AG08396 (cell line): ENCODE data around the gene DYRK1A.

Source experiments
- DNase-seq: peaks from one replicate; pipeline ENCODE4 v3.0.0; 2012; ENCODE audit warnings: low spot score, mixed read lengths

DYRK1A gene

DNA sequence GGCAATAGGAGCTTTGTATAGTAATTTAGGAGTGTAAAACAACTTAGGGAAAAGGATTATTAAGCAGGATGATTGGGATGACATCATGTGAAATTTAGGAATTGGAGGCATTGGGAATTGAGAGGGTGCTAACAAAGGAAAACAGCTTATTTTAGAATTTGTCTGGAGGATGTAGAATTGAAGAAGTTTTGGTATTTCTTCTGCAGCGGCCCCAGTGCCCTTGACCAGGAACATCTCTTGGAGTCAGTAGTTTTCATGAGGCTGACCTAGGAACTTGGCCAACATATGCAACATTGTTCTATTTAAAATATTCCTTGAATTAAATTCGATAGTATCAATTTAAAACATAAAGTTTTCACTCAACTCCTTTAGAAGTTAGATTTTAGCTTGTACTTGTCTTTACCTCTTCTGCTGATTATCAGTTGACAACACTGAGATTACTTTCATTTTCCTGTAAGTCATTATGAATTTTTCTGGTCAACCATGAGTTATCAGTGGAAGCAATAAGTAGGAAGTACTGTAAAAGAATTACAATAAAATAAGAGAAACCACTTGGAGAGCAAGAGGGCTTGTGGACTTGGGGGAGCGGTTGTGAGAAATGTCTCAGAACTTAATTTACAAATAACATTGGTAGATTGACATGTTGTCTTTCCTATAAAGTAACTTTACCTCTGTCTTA is 52.8 kb downstream of the DYRK1A start:
- no peak for DNase-seq

DNA sequence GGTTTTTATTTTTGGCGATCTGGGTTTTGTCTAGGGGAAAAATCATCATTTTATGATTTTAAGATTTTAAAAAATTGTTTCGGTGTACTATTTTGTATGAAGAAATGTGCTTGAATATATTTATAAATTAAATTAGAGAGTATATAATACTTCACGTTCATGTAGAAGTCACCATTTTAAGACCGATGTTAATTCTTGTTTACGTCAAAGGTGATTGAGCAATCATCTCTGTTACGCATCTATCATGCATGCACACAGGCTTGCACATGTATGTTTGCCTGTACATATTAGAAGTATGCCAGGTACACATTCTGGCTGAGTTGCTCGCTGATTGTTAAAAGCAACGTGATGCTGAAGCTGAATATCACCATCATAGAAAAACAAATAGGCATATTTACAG is 54.7 kb downstream of the DYRK1A start:
- DNase-seq: no peak

DNA sequence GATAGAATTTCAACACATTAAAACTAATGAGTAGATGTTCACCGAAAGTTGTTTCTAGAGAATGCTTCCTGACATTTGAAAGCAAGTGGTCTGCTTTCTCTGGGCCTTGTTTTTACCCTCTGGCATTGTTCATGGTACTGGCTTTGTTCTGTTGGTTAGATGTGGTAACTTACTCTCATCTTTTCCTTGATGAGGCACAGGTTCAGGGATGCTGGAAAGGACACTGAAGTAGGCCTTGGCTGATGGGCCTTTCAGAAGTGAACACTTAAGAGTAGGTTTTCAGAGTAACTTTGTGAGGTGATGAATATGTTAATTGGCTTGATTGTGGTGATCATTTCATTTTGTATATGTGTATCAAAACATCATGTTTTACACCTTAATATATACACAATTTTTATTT is 55.8 kb downstream of the DYRK1A start:
- no peak for DNase-seq

DNA sequence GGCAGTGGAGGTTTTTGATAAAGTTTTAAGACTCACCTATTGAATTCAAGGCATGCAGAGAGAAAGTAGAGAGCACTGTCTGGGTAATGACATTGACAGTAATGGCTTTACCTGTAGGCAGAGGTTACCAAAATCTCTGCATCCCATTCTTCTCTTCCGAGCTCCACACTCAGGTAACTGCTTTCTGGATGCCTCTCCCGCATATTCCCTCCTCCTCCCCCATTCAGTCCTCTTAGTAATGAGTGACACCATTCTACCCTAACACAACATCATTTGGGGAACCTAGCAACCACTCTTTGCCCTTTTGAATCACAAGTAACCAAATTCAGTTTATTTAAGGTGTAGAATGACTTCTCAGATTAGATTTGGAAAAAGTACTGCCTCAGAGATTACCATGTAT is 56.5 kb downstream of the DYRK1A start:
- no peak for DNase-seq

DNA sequence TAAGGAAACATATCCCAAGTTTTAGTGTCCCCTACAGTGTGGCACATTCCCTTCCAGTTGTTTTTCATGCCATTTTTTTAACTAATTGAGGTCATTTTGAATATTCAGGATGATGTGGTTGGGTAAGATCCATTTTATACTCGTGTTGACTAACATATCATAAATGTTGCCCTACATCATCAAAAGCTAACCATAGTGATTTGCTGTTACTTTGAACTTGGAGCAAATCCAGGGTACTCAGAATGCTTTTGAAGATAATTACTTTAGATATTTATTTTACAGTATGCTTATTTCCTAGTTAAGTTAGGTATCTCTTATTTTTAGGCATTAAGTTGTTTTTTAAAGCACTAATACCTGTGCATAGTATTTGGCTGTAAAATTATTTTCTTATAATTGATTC is 57.8 kb downstream of the DYRK1A start:
- DNase-seq: no peak

DNA sequence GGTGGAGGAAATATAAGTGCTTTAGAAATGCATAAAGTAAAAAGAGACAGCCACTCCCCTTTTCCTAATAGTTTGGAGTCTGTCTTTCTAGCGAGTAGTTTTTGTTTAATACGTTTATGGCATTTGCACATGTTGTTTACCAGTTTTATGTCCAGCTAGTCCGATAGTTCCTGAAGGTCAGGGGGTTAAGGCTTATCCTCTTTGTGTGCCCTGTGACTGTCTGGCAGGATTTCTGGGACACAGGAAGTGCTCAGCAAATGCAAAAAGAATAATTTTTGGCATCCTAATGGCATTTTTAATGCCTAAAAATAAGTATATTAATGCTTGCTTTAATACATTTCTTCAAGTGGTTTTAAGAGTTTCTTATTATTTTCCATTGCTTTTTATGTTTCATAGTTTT is 58.4 kb downstream of the DYRK1A start:
- no peak for DNase-seq

DNA sequence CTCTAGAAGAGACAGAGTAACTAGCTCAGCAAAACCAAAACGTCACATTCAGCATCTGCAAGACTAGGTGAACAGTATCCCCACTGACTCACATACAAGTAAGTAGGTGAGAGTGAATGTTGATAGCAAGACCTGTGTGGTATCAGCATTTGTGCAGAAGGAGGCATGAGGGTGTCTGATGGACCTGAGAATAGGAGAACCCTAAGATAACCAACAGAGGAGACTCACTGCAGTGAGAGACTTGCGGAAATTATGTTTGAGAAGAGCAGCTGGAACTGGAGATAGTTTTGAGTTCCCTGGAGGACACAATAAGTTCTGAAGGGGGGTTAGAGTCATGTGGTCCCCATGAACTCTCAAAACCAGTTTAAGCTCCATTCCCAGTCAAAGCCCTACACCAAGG is 59.1 kb downstream of the DYRK1A start:
- DNase-seq: no peak

DNA sequence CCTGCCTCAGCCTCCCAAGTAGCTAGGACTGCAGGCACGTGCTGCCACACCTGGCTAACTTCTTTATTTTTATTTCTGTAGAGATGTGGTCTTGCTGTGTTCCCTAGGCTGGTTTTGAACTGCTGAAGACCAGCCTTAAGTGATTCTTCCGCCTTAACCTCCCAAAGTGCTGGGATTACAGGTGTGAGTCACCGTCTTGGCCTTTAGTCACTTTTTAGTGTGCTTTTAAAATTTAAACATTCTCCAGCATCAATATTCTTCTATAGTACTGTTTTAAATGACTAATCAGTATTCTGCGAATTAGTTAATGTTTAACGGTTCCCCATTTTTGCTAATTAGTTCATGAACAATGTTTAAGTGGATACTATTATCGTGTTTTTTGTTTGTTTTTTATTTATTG is 60.6 kb downstream of the DYRK1A start:
- no peak for DNase-seq

DNA sequence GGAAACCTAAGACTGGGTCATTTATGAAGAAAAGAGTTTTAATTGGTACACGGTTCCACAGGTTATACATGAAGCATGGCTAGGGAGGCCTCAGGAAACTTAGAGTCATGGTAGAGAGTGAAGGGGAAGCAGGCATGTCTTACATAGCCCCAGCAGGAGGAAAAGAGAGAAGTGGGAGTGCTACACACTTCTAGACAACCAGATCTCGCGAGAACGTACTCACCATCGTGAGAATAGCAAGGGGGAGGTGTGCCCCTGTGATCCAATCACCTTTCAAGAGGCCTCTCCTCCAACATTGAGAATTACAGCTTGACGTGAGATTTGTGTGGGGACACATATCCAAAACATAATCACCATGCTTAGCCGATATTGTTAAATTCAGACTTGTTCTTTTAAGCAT is 62.8 kb downstream of the DYRK1A start:
- DNase-seq: no peak

DNA sequence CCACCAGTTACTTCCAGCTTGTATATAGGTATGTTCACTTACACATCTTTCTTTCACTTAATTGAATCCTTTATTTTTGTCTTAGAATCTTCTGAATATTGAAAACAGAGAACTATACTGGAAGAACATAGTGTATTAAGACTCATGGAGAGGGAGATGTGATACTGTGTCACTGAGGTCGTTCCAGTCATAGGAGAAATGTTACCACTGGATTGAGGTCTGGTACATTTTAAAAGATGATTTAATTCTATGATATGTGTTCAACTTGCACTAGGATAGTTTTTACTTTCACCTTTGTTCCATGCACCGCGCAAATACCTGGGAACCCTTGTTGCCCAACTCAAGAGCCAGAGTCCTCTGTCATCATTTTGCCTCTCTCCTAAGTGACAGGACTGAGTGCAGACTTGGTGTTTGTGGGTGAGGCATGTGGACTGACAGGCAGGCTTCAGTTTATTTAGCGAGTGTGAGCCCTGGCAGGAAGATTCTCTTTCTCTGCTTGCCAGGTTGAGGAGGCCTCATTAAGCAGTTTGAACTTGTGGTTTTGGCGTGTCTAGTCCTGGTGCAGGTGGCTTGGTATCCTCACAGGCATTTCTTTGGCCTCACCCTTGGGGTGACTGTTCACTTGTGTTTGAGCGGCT is 63.7 kb downstream of the DYRK1A start:
- DNase-seq: no peak

DNA sequence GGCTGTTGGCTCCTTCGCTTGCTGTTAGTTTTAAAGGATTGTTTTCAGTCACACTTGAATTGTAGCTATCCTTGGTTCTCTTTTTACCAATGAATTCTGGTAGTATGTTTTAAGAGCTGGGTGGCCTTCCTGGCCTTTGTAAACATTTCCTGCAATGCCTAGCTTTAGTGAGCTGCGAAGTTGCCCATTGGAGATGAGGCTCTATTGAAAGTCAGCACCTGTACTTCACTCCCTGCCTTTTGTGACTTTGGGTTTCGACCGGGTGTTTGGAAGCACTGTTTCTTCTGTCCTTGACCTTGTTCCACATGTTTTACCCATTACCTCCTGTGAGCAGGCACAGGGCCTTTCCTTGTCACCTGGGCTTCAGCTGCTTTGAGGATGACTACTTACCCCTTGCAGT is 64.7 kb downstream of the DYRK1A start:
- no peak for DNase-seq

DNA sequence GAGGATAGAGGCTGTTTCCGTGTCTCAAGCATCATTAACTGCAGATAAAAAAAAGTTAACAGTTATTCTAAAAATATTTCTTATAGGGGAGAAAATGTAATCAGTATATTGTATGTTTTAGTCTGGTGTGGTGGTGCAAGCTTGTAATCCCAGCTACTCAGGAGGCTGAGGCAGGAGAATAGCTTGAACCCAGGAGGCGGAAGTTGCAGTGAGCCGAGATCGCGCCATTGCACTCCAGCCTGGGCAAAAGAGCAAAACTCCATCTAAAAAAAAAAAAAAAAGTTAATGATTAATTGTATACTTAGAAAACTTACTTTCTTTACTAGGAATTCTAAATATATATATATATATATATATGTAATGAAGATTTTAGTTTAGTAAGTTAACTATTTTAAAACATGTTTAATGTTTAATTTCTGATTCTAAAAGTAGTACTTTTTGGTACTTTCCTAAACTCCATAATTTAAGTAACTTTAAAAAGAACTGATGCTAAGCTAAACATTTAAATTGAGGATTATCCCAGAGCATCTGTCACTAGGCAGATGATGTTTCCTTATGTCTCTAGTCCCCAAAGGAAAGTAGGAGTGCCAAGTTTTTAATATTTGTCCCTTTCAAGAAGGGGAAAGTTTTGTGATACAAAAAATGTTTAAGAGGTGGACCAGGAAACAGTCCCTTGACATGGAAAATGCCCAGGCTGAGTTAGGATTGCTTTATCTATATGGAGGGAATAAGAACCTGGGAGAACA is 66.3 kb downstream of the DYRK1A start:
- DNase-seq: no peak

DNA sequence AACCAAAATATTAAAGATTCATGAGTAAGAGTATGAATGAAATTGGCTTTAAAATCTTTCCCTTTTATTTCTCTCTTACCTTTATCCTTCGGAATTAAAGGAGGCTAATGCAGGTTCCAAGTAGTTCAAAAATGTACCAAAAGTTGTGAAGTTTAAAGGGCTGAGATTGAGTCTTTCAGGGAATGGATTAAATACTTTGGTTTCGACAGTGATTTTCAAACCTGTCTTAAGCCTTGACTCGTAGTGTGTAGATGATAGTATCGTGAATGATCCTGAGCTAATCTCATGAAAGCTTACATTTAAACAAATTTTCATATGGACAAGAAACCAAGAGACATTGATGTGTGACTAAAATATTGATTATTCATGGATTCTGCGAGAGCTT is 66.9 kb downstream of the DYRK1A start:
- DNase-seq: no peak

DNA sequence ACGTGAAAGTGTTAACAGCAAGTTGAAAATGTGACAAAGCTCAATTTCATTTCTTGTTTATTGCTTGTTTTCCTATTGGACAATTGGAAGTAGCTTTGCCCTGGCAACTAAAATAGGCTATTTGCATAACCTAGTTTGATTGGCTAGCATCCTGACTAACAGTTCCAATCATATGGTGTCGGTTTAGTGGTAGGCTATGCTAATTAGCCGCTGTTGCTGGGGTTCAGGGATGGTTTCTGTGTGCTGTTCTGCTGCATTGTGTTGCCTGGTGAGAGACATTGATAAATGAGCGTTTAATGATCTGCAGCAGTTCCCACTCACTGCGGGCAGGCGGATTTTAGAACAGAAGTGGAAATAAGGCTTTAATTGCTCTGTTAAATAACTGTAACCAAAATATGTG is 68.5 kb downstream of the DYRK1A start:
- DNase-seq: peak; percentile 51

DNA sequence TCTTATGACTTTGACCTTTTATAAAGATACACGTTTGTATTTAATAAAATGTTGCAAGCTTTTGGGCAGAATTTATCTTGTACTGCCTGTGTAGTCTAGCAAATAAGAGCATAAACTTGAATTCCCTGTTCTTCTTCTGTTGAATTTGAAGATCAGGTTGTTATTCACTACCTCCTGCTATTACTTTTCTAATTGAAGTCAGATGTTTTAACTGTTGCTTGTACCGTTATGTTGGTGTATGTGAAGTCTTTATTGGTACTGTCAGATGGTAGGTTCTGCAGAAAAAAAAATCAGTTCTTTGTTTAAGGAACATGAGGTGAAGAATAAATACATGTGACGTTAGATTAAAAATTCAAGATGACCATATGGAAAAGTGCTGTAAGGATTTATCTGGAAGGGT is 69.1 kb downstream of the DYRK1A start:
- DNase-seq: no peak

DNA sequence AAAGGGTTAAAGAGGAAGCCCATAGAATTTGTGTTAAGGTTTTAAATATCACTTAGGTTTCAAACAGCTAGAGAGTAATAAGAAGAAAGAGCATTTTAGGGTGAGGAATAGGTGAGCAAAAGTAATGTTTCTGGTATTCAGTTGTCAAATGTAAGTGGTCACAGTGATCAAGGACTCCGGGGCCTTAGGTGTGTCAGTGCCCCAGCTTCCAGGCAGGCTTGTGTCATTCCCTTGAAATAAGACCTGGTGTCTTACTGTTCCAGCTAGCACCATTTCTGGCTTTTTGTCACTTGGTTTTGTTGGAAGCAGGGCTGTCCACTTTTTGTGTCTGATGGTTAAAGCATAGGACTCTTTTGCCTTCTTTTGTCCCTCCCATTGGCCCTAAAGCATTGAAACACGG is 69.6 kb downstream of the DYRK1A start:
- DNase-seq: no peak

DNA sequence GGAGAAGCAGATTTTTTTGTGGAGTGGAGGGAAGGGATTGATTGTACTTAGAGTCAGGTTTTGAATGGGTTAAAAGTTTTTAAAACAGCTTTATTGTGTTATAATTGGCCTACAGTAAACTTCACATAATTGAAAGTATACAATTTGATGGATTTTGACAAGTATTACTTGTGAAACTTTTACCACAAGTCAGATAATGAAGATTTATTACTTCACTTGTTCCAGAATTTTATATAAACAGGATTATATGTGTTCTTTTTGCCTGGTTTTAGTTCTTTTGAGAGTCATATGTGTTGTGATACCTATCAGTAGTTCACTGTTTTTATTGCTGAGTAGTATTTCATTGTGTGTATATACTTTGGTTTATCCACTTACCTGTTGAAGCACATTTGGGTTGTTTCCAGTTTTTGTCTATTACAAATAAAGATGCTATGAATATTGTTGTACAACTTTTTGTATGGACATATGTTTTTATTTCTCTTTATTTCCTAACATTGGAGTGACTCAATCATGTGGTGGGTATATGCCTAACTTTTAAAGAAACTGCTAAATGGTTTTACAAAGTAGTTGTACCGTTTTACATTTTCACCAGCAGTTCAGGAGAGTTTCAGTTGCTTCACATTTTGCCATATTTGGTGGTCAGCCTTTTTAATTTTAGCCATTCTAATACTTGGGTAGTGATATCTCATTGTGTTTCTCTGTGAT is 71.0 kb downstream of the DYRK1A start:
- no peak for DNase-seq

DNA sequence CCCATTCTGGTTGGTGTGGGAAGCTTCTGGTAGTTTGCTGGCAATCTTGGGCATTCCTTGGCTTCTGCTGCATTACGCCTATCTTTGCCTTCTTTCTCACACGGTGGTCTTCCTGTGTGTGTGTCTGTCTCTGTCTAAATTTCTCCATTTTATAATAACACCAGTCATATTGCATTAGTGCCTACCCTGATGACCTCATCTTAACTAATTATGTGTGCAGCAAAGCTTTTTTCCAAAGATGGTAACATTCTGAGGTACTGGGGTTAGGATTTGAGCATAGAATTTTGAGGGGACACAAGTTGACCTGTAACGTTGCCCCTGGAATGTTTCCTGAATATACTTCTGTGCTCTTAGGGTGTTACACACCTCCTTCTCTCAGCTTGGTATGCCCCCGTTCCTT is 77.1 kb downstream of the DYRK1A start:
- no peak for DNase-seq

DNA sequence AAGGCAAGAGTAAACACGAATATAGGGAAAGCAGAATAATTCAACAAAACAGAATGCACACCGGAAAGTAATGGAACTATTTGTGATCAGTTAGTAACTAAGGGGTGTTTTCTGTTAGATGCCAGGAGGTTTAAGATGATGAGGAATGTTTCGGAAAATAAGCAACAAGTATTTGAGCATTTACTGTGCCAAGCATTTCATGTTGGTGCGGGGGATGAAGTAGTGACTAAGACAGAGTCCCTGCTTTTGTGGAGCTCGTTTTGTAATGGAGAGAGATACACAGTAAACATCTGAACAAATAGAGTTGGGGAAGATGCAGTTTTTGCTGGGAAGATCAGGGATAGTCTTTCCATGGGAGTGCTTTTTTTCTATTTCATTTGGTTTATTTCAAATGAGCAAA is 78.7 kb downstream of the DYRK1A start:
- peak; percentile 26 for DNase-seq

DNA sequence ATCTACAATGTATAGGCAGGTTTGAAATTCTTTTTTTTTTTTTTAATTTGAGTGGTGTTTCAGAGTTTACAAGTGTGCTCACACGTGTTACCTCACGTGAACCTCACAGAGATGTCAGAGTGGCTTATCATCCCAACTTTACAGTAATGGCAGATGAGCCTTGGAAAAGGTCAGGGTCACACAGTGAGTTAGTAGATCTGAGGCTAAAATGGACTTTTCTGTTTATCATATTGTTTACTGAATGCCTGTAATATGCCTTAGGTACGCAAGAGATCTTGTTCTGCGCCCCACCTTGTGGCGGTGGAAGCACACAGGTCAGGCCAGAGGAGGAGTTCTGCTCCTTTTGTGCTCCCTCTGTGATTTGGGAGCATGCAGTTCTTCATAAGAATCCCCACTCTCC is 80.0 kb downstream of the DYRK1A start:
- no peak for DNase-seq

DNA sequence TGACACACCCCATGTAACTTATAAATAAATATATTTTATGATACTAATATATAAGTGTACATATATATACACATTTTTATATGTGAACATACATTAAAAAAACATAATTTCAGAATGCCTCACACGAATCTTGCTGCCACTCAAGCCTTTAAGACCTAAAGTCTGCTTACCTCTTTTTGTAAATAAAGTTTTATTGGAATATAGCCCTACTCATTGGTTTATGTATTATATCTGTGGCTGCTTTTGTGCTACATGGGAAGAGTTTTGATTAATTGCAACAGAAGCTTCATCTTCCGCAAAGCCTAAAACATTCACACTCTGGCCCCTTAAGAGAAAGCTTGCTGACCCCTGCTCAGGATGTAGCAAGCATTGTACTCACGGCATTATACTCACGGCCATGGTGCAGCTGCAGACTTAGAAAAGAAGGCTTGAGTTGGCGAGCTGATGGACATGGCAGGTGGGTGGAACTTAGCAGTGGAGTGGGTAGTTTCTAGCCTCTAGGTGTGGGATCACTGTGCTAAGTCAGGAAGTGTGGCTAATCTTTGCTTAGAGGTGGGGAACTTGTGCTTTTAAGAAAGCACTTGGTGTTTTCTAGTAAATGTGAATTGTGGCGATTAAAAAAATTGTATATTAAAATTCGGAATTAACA is 80.8 kb downstream of the DYRK1A start:
- no peak for DNase-seq

DNA sequence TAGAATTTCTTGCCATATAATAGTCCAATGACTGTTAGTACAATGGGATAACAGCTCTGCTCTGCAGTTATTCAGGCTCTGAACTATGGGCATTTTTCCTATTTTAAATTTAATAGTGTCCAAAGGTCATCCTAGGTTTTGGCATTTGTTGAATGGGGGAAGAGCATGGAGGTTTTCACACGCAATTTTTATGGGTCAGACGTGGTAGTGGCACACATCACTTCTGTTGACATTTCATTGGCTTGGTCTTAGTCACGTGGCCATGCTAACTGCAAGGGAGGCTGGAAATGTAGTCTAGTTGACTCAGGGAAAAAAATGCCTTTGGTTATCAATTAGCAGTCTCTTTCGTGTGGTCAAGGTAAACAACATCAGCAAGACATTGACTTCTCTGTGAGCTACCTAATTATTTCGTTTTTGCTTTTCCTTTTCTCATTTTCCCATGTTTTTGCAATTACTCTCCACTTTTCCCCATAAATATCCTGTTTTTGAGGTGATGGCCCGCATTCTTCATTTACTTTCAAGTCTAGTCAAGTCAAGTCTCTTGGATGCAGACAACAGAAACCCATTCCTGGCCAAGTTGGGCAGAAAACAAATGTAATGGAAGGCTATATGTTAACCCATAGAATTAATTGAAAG is 82.8 kb downstream of the DYRK1A start:
- no peak for DNase-seq
